ENCODE measurements around the gene COL28A1.

The COL28A1 gene

DNA sequence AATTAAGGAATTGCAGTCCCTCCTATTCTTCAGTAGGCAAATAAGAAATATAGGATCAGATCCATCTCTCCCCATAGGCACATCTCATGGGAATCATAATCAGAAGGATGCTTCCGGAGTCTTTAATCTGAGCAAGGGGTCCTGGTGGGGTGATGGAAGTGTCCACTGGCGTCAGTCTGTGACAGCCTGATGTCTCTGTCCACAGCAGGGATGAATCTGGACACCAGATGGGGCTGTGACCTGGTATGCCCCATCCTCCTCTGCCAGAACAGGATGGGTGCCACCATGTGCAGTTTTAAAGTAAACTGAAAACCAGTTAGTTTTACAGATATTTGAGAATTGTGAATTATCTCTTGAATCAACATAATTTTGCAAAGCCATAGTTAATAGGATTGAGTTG, 204.7 kb downstream of the COL28A1 start:
- no peak for DNase-seq (ENCODE audit: low spot score)

DNA sequence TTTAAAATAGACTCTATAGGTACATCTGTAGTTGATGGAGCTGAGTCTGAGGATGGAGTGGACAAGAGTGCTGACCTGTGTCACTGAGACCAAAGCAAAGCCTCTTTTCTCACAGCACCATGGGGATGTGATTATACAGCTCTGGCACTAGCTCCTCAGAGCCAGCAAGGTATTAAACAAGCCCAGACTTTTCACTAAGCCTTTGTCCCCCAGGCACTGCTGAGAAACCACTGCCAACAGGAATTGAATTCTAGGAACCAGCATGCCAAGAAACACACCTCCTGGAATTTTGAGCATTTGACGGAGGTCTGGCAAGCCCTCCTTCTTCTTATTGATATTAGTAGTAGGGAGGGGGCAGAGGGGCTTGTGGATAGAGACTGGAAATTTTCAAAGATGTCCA, 206.3 kb downstream of the COL28A1 start:
- DNase-seq (ENCODE audit: low spot score) = no peak

DNA sequence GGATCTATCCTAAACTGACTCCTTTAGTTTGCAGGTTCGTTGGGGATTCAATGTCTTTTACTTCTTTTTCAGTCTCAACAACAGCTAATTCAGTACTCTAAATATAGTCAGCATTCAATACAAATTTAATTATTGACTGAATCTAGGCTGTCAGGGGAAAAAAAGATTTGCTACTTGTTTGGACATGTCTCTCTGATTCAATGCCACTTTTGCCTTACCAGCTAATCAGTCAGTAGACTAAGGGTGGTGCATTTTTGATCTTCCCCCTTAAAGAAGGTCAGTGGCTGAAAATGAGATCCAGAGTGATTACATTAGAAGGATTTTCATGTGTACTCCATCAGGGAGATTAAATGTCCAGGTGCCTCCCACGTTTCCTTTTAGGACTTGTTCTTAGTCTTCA, 208.2 kb downstream of the COL28A1 start:
- DNase-seq (ENCODE audit: low spot score) = no peak

DNA sequence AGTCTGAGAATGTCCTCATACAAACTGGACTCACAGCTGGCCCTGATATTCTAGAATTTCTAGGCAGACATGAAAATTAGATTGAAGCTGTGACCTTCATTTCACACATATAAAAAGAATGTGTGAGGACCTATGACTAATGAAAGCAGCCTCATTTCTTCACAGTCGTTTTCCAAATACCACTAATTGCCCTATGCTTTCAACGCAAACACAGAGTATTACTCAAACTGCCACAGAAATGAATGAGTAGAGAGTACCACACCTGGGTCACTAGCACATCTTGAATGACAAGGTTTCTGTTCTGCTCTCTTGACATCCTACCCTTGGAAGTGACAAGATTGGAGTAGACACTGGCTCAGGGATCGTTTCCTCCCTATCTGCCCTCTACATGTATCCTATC, 211.0 kb downstream of the COL28A1 start:
- DNase-seq (ENCODE audit: low spot score) = no peak

DNA sequence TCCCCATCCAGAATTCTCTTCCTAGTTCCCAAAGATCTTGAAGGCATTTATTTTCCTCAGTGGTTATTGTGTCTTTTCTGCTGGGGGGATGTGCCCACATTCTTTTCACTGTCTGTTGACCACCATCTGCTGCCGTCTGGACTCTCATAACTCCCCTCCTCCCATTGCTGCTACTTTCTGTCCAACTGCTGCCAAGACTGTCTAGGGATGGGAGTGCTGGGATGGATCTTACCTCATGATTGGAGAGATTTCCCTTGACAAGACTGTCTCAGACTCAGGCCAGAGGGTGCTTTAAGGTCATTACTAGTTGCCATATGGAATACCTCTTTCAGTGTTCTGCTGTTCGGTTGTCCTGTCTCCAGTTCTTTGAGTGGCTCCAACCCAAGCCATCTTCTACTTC, 211.8 kb downstream of the COL28A1 start:
- DNase-seq (ENCODE audit: low spot score) = no peak

DNA sequence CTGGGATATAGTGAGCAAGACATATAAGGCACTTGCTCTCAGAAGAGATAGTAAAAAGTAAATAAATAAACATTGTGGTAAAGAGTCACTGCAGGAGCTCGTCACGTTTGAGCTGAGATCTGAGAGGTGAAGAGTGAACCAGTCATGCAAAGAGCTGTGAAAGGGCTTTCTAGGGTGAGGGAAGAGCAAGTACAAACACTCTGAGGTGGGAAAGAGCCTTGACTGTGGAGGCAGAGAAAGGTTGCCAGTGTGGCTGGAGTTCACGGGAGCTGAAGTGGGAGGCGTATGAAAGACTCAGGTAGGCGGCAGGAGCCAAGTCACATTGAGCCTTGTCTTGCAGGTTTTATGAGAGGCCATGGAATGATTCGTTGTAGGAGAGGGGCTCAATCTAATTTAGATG, 212.3 kb downstream of the COL28A1 start:
- DNase-seq (ENCODE audit: low spot score) = no peak

DNA sequence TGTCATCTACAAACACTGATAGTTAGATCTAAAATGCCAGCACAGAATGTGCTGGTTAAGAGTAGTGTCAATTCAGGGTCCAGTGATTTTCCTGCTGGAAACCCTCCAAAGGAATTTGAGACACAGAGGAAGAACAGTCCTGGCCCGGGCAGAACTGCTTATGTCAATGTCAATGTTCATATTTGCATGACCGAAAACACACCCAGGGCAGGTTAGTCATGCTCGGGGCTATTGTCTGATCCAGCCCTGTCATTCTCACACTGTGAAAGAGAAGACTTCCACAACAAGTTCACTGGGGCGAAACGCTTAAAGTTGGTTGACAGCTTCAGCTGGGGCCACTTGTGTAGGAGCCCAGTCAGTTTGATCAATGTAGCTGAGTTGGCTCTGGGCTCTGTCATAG, 214.0 kb downstream of the COL28A1 start:
- DNase-seq (ENCODE audit: low spot score) = no peak

DNA sequence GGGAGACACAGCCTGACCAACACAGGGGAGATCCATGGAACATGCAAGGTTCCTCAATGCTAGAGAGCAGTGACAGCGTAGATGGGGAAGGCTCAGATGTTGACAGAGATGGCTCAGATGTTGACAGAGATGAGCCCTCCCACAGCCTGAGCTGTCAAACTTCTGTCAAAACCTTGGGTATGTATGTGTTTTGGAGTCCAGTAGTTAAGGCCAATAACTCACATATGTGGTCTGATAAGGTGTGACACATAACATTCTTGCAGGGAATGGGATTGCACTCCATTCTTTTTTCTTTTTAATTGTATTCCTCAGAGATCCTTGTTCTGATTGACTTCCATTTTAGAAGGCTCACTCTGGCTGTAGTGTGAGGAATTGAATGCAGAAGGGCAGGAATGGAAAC, 217.1 kb downstream of the COL28A1 start:
- DNase-seq (ENCODE audit: low spot score) = no peak

DNA sequence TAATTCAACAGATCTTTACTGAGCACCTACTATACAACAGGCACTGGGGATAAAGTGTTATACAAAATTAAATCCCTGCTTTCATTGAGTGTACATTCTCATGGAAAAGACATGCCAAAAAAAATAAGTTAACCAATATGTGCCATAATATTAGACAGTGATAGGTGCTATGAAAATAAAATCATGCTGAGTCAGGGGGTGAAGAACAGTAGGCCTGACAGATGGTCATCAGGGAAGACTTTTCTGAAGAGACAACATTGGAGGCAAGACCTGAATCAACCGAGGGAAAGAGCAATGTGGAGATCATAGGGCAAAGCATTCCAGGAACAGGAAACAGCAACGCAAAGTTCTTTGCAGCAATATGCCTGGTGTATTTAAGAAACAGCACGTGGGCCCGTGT, 217.8 kb downstream of the COL28A1 start:
- DNase-seq (ENCODE audit: low spot score) = no peak

DNA sequence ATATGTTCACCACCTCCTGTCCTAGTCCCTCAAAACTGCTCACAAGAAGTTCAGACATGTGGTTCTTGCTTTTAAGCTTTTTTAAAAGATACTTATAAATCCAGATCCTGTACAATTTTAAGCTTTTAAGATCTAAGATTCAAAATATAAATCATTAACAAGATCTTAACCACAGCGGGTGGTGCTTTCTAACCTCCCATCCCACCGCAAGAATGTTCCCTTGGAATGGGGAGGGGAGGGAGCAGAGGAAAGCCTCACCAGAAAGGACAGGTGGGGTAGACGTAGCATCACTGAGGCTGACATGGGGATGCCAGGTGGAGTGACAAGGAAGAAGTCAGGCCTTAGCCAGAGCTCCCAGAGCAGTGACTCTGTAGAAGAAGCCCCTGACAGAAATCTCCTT, 219.8 kb downstream of the COL28A1 start:
- DNase-seq (ENCODE audit: low spot score) = no peak

DNA sequence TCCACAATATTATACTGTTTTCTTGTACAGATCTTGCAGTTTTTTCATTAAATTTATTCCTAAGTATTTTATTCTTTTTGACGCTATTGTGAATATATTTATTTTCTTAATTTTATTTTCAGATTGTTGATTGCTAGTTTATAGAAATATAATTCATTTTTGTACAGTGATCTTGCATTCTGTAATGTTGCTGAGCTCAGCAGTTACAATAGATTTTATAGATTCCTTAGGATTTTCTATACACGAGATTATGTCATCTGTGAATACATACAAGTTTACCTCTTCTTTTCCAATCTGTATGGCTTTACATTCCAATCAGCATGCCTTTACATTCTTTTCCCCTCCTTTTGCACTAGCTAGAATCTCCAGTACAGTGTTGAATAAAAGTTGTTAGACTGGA, 223.3 kb downstream of the COL28A1 start:
- no peak for DNase-seq (ENCODE audit: low spot score)

DNA sequence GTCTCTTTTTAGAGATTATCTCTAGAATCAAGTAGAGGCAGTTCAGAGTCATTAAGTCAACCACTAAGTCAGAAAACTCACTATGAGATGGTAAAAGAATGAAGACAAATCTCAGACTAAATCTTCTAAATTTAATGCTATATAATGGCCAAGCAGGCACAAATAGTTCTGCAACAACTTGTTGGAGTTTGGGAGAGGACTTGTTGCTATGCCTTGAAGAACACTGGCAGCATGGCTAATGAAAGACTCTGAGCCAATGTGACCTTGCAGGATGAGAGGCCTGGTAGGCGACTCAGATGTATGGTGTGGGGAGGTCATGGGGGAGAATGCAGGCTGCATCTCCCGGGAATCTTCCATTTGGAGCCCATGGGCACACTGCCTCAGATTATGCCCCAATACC, 224.7 kb downstream of the COL28A1 start:
- DNase-seq (ENCODE audit: low spot score) = no peak

DNA sequence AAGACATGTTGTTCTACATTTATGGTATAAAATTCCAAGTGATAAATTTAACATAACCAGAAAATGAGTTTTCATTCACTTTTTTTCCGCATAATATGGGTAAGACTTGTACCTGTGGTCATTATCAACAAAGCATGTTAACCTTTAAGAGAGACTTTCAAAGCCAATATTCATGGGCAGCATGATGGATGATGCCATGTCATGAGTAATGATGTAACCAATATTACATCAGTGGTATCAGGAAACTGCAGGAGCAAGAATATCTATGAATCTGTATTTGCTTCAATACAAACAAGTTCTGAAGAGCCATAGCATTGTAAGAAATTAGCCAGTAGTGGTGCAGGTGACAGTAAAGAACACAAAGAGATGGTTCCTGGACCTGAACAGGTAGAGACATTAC, 226.5 kb downstream of the COL28A1 start:
- DNase-seq (ENCODE audit: low spot score) = no peak

Measured in hematopoietic multipotent progenitor cell treated with erythropoietin and hydrocortisone succinate and interleukin-3 and kit ligand, for 15 days (in vitro differentiated cells).